HG02678 (cell line): Measurements from ENCODE around the gene TGM2.

ENCODE experiments used
- ATAC-seq: cut with Tn5 transposase; IDR thresholded peaks from one replicate; pipeline ENCODE4 v1.9.1; 2021; ENCODE audit warnings: mild to moderate bottlenecking, moderate library complexity; ENCODE audit not compliant: unreplicated experiment

The TGM2 gene

DNA sequence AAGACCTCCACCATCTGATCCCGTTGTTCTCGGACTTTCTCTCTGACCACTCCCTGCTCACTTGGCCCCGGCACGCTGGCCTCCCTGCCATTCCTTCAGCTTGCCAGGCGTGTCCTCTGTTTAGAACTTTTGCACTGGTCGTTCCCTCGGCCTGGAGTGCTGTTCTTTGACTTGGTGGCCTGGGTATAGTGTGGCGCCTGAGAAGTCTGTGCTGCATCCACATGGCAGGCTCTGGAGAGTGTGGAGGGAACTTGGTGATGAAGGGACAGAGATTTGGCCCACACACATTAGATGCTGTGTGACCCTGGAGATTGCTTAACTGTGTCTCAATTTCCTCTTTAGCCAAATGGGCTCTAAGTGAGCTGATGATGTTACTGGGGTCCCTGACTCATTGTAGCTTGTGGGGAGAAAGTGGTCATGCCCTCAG, 13.0 kb upstream of the TGM2 start:
- no peak for ATAC-seq

DNA sequence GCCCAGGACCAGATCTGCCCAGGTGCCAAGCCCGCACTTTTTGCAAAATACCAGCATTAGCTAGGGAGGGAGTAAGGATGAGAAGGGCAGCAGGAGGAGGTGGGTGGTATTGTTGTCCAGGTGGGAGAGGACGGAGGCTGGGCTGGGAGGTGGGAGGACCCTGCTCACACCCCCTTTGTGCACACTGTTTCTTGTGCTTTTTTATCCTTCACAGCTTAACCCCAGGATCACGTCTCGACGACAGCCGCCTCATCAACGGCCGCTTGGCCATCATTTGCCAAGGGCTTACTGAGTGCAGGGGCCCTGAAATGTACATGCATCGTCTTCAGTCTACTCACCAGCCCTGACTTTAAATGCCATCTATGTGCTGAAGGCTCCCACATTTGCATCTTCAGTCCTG, 12.1 kb upstream of the TGM2 start:
- no peak for ATAC-seq

DNA sequence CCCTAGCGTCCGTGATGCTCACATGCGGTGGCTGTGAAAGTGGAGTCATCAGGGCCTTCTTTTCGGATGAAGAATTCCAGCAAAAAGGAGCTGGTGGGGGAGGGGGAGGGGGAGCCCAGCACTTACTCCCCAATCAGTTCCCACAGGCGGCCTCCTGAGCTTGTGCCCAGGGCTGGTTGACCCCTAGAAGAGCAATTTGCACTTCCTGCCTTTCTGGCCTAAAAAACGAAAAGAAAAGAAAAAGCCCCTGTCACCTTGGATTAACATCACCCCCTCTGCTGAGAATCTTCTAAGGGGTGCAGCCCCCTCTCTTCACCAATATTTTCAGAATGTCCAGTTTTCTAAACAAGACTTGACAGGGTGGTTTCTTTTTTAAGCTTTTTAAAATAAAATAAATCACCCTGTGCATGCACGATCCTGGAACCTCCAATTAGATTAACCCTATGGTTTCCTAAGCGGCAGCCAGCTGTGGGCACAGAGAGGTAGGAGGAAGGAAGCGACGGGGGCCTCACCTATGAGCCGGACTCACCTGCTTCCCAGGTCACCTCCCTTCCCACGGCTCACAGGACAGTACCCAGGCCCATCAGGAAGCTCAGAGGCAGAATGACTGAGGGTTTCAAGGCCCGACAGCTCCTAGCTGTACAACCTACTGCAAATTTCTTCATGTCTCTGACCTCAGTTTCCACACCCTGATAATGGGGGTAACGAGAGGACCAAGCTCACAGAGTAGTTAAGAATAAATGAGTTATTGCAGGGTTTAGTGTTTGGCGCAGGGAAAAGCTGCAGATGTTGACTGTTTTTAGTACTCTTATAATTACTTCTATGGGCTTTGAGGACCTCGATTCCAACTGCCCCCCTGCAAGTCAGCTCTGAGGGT, 10.5 kb upstream of the TGM2 start:
- ATAC-seq: no peak

DNA sequence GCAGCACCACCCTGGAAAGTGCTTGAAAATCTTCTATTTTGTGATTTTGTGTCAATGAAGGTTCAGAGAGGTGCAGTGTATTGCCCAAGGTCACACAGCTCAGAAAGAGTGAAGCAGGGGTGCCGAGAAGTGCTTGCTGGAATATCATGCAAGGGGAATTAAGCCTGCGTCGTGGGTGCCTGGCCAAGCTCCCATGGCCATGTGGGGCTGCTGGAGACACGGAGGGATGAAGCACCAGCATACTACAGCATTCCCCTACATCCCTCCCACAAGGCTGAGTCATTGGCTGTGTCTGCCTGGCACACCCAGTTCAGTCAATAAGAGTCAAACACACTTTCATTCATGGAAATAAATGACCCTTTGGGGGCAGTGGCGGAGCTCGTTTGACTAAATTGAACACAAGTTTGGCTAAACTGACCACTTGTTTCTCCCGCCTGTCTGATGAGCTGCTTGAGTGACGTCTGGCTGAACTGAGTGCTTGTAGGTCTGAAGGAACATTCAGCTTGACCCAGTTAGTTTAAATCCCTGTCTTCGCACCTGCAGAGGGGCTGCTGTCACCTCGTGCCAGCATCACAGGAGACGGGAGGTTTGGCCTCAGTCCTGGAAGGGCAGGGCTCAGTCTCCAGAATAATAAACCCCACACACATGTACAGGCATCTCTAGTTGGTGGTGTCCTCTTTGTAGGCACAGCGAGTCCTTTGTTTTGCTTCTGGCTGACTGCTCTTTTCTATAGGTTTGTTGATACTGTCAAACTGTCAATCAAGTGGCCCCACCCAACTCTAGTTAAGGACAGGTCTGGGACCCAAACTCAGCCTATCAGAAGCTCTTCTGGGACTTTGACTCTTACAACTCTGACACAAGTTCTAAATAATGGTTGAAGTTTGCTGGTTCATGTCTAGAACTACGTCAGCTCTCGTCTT, 8.4 kb upstream of the TGM2 start:
- ATAC-seq: no peak

DNA sequence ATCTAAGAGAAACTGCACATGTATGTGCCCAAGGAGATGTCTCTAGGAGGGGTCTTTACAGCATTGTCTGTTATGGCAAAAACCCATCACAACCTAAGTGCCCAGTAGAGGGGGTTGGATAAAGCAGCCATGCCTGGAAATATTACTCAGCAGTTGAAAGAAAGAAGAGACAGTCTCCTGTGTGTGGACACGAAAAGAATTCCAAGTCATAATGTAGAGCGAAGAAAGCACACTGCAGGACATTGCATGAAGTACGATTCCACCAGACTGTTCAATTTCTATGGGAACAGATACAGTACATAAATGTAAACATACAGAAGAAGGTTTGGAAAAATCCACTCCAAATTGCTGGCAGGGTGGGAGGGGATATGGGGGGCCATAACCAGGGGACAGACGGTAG, 7.3 kb upstream of the TGM2 start:
- ATAC-seq: no peak

DNA sequence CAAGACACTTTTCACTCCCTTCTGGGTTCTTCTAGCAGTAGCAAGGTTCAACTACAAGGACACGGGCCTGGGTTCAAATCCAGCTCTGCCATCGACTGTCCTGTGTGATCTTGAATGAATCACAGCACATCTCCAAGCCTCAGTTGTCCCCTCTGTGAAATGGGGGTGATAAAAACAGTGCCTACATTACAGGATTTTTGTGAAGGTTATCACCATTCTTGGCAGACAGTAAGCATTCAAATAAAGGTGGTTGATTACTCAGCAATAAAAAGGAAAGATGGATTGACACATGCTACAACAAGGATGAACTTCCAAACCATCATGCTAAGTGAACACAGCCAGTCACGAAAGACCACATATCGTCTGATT, 6.6 kb upstream of the TGM2 start:
- ATAC-seq: no peak

DNA sequence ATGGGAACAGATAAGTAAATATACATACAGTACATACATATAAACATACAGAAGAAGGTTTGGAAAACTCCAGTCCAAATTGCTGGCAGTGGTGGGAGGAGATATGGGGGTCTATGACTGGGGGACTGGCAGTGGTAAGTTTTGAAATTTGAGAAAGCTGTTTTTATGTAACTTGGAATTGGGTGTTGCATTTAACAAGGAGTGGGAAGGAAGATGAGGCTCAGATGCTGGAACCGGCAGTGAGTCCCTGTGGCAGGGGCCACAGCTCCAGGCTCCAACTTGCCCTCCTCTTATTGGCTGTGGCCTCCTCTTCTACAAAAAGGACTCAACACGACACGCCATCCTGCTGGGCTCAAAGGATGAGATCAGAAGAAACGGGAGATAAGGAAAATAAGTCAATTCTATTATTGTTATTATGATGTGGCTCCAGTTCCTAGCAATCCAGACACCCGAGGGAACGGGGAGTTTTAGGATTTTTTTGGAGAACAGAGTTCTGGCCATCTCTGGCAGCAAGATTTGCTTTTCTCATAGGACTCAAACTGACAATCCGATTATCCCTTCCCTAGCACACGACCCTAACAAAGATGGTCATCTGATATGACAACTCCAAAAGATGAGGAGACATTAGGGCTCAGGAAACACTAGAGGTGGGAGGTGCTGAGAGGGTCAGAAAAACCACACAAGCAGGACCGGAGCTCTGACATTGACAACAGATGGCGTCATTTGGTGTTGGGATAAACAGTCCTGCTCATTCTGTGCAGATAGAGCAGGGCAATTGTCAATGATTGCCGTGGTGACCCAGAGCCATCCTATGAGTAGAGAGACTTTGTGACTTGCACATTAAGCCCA, 6.0 kb upstream of the TGM2 start:
- ATAC-seq: no peak

DNA sequence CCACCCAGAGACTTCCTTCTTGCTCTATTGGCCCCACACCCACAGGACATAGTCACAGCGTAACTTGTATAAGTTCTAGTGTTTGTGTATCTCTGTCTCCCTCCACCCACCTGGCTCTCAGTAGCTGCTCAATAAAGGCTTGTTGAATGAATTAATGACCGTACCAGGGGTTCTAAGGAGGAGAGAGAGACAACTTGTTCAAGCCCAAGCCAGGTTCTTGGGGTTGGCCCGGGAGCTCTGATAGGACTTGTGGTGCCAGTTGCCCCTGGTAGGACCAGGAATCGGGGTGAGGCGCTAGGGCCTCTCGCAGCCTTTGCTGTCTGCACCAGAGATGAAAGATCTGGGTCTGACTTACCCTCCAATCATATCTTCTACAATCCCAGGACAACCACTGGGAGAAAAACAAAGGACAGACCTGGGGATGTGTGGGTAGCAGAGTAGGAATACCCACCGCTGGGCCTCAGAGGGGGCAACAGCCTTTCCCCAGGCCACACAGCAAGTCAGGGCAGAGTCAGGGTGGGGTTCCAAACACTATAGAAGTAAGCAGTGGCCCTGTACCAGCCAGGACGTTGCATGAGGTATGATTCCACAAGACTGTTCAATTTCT, 5.3 kb upstream of the TGM2 start:
- ATAC-seq: no peak

DNA sequence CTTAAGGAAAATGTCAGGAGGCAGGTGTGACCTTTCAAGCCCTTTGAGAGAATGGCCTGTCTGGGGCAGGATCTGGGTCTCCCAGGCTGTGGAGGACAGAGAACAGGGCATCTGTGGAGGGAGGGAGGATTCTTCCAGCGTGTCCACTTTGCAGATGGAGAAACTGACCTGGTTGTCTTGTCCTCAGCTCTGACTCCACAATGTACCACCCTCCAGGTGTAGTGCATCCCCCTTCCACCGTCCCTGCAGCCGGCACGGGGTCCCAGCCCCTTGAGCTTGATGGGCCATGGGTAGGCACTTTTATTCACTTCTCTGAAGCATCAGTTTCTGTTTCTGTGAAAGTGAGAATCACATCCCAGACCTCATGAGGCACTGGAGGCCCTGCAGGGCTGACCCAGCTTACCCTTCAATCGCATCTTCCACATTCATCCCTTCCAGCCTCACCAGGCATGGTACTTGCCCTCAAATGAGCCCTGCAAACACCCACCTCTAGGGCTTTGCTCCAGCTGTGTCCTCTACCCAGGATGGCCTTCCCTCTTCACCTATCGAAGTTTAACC, 4.6 kb upstream of the TGM2 start:
- no peak for ATAC-seq

DNA sequence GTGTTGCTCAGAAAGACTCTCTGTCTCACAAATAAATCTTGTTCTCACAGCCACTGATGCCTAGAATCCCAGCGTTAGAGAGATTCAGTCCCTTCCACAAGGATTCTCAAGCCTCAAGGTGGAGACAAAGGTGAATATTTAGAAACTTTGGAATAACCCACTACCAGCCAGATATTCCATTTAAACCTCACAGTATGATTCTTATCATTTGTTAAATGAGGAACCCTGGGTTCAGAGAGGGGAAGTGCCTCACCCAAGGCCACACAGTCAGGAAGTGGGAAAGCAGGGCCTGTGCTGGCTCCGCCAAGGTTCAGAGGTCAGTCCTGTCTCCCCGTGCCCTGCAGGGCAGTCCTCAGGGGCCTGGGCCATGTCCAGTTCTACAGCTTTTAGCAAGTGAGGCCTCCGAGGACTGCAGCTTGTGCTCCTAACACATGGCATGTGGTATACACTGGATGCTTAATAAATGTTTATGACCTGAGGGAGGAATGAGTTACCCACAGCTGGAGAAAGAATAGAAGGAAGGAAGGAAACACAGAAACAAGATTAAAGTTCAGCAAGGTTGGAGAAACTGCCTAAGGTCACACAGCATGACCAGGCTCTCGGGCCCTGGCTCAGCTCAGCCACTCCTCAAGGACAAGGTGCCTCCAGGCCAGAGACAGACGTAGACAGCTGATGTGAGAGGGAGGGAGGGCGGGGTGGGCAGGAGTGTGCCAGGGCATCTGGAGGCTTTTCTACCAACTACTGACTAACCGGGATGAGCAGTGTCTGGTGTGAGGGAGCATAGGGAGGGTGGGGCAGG, 3.9 kb upstream of the TGM2 start:
- ATAC-seq: no peak

DNA sequence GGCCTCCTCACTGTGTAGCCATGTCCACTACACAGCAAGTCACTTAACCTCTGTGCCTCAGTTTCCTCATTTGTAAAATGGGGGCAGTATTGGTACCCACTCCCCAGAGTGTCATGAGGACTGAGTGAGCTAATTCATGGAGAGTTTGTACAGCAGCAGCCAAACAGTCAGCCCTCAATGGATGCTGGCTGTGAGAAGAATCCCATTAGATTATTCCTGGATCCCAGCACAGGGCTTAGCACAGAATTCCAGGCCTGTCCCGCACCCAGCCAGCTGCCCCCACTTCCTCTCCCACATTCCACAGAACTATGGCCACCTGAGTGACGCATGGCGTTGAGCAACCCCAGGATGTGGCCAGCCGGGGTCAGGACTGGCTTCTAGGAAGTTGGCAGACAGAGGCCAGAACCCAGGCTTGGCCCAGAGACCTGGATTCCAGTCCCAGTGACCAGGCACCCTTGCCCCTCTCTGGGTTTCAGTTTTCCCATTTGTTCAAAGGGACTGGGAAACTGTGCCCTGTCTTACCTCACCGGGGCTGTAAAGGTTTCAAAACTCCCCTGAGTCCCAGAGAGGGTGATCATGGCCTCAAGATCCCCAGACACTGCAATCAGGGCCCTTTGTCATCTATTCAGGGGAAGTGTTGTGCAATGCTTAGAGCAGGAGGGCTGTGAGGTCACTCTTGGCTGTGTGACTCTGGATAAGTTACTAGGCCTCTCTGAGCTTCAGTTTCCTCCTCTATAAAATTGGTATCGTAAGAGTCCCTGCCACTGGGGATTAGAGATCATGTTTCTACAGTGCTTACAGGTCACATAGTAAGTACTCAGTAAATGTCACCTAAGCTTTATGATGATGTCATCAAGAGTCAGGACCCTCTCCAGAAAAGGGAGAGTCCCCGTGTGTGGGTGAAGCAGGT, 3.0 kb upstream of the TGM2 start:
- ATAC-seq: no peak

DNA sequence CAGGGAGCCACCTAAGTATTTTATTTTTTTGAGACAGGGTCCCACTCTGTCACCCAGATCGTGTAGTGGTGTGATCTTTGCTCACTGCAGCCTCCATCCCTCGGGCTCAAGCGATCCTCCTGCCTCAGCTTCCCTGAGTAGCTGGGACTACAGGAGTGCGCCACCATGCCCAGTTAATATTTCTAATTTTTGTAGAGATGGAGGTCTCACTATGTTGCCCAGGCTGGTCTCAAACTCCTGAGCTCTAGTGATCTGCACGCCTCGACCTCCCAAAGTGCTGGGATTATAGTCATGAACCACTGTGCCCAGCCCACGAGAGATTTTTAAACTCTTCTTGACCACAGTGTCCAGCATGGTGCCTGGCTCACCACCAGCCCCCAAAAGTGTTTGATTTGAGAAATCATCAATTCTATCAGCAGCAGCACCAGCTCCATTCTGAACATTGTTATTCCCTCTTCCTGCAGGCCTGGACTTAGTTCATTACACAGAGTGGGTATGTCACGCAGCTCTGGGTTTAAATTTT, 2.3 kb upstream of the TGM2 start:
- ATAC-seq: no peak

DNA sequence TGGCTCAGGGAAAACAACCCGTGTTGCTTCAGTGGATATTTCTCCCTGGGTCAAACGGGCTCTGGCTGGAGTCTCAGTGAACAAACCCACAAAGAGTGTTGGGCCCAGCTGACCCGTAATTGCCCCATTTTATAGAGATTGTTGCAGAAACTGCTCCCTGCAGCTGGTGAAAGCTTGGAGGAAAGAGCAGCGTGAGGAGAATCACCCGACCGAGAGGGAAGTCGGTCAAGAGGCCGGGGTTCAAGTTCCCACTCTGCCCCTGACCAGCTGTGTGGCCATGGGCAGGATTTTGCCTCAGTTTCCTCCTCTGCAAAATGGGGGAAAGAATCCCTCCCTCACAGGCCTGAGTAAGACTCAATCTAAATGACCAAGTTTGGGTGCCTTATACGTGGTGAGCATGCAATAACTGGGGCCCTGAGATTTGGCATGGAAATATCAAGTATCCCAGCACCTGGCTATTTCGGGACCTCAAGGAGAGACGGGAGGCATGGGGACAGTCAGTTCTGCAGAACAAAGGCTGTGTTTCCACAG, 1.7 kb upstream of the TGM2 start:
- no peak for ATAC-seq

DNA sequence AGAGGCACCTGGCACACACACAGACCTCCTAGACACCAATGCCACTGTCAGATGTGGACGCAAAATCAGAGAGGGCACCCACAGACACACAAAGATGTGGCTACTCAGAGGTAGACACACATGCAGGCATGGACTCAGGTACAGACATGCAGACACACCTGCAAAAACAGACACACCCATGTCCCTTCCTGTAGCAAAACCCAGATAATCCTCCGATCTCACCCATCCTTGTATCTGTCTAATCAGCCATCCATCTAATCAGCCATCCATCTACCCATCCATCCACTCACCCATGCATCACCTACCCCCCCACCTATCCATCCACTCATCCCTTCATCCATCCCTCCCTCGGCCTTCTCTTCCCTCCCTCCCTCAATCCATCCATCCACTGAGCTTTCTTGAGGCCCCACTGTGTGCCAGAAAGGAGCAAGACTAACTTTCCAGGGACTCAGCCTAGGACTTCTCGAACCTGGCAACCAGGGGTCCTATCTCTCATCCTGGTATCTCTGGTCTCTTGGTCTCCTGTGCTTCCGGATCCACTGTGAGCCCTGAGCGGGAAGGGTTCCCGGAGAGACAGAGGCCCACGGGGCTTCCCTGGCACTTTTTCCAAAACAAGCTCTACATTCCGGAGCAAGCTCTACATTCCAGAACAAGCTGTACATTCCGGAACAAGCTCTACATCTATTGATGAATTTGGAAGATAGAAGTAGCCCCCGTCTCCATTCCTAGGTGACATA, 1.1 kb upstream of the TGM2 start:
- no peak for ATAC-seq

DNA sequence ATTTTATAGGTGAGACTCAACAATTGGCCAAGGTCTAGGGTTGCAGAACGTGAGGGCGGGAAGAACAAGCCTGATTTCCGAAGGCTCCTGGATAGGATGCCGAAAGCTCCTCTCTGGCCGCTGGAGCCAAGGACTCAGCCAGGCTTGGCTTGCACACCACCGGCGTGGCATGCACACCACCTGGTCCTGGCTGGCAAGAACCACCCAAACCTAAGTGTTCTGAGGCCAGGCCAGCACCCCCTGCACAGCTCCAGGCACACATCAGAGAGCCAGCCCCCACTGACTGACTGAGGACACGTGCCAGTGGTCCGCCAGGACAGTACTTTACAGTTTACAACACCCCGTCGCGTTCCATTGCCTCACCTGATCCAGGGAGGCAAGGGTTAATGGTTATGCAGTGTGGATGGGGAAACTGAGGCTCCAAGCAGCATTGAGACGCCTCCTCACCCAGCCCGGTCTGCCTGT, 414 bp downstream of the TGM2 start:
- ATAC-seq: no peak

DNA sequence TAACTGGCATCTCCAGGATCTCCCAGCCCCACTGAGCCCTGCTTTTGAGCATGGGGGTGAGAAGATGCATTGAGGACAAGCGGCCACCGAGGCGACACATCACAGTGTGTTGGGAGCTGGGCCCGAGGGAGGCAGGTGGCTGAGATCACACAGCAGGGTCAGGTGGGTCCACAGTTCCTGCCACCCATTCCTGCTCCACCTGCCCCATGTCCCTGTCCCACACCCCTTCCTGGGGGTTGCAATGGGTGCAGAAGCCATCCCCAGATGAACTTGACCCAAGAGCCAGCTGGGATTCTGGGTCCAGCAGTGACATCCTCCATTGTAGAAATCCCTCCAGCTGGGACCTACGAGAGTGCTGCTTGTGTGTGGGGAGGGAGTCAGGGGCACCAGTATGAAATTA, 1.0 kb downstream of the TGM2 start:
- no peak for ATAC-seq
